GM12872 (cell line): Measurements from ENCODE around the gene OR7G1.

ENCODE experiments used
- TF ChIP-seq, protein P1 (sequence below): IDR thresholded peaks from 3 replicates; pipeline ENCODE4 v1.5.1; 2011; ENCODE audit warnings: low read depth, mild to moderate bottlenecking, low read length, moderate library complexity; ENCODE audit not compliant: insufficient read depth

OR7G1 gene

DNA sequence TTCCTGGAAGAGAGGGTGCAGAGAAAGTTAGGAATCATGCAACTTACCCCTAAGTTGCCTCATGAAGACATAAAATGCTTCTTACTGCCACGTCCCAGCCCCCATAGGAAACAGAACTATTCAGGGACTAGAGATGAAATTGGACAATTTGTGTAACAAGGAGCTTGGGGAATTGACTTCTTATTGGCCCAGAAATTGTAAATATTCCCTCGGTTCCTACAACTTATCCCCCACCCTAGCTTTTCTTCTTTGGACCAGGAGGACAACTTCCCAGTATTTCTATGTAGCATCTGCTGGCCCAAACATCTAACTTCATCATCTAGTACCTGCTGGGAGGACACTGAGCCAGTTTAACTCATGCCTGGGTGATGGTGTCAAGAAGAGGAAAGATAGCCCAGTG is 28.8 kb downstream of the OR7G1 start, which contains the start of gene OR1M1:
Gene OR1M1, plus strand, starts transcription at position 301 of the 400 bp plus-strand sequence. CDS start 6,184 bp downstream, outside the sequence.
- TF ChIP-seq, protein P1, sequence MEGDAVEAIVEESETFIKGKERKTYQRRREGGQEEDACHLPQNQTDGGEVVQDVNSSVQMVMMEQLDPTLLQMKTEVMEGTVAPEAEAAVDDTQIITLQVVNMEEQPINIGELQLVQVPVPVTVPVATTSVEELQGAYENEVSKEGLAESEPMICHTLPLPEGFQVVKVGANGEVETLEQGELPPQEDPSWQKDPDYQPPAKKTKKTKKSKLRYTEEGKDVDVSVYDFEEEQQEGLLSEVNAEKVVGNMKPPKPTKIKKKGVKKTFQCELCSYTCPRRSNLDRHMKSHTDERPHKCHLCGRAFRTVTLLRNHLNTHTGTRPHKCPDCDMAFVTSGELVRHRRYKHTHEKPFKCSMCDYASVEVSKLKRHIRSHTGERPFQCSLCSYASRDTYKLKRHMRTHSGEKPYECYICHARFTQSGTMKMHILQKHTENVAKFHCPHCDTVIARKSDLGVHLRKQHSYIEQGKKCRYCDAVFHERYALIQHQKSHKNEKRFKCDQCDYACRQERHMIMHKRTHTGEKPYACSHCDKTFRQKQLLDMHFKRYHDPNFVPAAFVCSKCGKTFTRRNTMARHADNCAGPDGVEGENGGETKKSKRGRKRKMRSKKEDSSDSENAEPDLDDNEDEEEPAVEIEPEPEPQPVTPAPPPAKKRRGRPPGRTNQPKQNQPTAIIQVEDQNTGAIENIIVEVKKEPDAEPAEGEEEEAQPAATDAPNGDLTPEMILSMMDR = no peak

- TF ChIP-seq, protein P1 = no peak
Observed at GRCh38 chr19:9078651-9079050, 36.9 kb downstream of the OR7G1 start.

- TF ChIP-seq, protein P1 = no peak
Observed at GRCh38 chr19:9076901-9077300, 38.7 kb downstream of the OR7G1 start.

DNA sequence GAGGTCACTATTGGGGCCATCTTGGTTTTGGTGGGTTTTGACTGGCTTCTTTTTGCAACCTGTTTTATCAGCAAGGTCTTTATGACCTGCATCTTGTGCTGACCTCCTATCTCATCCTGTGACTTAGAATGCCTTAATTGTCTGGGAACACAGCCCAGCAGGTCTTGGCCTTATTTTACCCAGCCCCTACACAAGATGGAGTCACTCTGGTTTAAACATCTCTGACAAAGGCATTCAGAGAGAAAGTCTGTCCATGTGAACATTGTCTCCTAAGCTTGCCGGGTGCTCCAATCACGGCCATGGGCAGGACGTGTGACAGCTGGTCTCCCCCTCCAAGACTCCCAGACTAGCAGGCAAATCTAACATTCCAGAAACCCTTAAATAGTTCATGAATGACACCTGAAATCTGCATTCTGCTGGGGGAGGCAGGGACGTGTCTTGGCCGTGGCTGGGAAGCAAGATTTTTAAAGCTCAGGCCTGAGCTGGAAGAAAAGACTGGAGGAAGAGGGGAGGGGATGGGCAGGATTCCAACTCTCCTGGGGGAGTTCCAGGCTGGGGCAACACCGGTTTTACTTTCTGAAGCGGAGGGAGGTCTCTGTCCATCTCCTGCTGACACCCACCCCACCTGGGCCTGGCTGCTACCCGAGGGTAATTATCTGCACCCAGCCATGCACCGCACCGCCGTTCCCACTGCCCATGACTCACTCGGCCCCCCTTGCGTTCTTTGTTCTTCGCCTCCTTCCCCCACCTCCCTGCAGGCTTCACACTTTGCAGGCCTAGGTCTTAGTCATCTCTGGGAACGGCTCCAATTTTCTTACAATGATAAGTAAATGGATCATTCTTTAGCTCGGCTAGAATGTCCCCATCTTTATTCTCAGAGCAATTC is 40.3 kb downstream of the OR7G1 start:
- TF ChIP-seq, protein P1 = no peak

DNA sequence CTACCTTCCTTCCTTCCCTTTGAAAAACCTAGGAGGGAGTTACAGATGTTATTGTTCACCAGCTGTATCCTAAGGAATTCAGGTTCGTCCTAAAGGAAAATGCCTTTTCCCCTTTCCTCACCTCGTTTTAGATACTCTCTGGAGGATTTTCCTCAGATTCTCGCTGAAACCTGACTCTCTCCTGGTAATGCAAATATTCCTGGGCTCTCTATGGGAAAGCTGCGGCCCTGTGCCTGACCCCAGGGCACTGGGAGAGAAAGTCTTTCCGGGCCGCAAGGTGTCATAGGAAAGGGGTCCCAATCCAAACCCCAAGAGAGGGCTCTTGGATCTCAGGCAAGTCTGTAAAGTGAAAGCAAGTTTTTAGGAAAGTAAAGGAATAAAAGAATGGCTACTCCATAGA is 41.8 kb downstream of the OR7G1 start:
- TF ChIP-seq, protein P1 = no peak

DNA sequence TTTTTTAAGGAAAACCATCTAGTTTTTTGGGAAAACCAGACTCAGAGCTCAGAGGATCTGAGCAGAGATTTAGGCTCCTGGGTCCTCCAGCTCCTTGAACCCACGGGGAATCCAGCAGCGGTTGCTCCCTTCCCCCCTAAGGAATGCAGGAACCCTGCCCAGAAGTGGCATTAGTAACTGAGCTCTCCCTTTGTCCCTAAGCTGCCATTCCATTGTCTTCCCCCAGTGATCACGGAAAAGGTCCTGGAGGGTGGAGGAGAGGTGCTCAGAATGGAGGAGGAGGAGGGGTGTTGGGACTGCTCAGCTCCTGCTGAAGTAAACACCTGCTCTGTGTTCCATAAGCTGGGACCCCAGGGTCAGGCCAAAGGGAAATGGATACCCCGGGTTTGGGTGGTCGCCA is 45.5 kb downstream of the OR7G1 start:
- TF ChIP-seq, protein P1 = no peak

DNA sequence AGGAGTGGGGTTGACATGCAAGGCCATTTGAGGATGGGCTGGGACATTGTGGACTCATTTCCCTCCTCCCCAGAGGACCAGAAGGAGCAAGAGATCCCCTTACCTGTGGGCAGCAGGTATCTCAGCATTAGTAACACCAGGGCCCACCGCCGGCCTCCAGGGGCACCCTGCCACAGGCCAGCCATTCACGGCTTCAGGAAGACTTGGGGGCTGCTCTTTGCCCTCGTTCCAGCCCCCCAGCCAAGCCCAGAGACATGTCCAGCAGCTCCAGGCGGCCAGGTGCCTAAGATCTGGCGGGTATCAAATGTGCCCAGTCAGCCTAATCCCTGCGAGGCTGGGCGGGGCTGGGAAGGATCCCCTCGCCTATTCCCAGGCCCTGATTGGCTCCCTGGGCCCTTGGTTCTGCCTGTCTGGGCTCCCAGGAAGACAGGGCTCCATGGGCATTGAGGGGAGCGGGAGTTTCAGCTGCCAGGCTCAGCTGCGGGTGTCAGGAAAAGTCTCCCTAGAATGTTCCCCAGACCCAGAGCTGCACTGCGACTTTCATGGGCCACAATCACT is 50.0 kb downstream of the OR7G1 start:
- TF ChIP-seq, protein P1 = no peak
